Mesenchymal stem cell (in vitro differentiated cells and primary cell): ENCODE results near the gene SLC2A1.

Source experiments
- DNase-seq: peaks from one replicate; pipeline ENCODE4 v3.0.0-alpha.2; 2013
- H2AFZ ChIP-seq: one replicate; pipeline ENCODE4 v1.6.1; 2013; ENCODE audit warnings: low read depth, mild to moderate bottlenecking, control low read depth, inconsistent platforms, low read length, moderate library complexity
- H2AK5ac ChIP-seq: 2 replicates; pipeline ENCODE4 v1.6.1; 2013; ENCODE audit warnings: low read length, moderate library complexity, mild to moderate bottlenecking, inconsistent platforms; ENCODE audit not compliant: severe bottlenecking
- H2BK120ac ChIP-seq: one replicate; pipeline ENCODE4 v1.6.1; 2013; ENCODE audit warnings: low read depth, mild to moderate bottlenecking, inconsistent platforms, low read length, moderate library complexity
- H2BK12ac ChIP-seq, 2 experiments: one replicate each; pipeline ENCODE4 v1.6.1; 2013; ENCODE audit warnings: inconsistent platforms in 2 of 2, low read length in 2 of 2, mild to moderate bottlenecking in 2 of 2, moderate library complexity in 2 of 2, control low read depth in 1 of 2
- H2BK15ac ChIP-seq: one replicate; pipeline ENCODE4 v1.6.1; 2013; ENCODE audit warnings: mild to moderate bottlenecking, low read depth, inconsistent platforms; ENCODE audit not compliant: poor library complexity, severe bottlenecking
- H2BK5ac ChIP-seq: 2 replicates; pipeline ENCODE4 v1.6.1; 2013; ENCODE audit warnings: low read depth, mild to moderate bottlenecking, low read length, control low read depth, inconsistent platforms; ENCODE audit not compliant: poor library complexity, severe bottlenecking
- H3K14ac ChIP-seq, 2 experiments: one replicate each; pipeline ENCODE4 v1.6.1; 2013; ENCODE audit warnings: inconsistent platforms in 2 of 2, low read length in 2 of 2, control low read depth in 1 of 2, mild to moderate bottlenecking in 1 of 2, moderate library complexity in 1 of 2
- H3K18ac ChIP-seq, 2 experiments: one replicate each; pipeline ENCODE4 v1.6.1; 2013; ENCODE audit warnings: inconsistent platforms in 2 of 2, low read length in 2 of 2, control low read depth in 1 of 2, low read depth in 1 of 2, mild to moderate bottlenecking in 1 of 2
- H3K23ac ChIP-seq, 2 experiments: one replicate each; pipeline ENCODE4 v1.6.1; 2013; ENCODE audit warnings: inconsistent platforms in 2 of 2, low read length in 2 of 2, mild to moderate bottlenecking in 2 of 2, moderate library complexity in 2 of 2, control low read depth in 1 of 2
- H3K27ac ChIP-seq: 2 replicates; pipeline ENCODE4 v1.5.1; 2013; ENCODE audit warnings: mild to moderate bottlenecking, moderate library complexity, low read length, control low read depth, inconsistent platforms; ENCODE audit not compliant: poor library complexity, severe bottlenecking
- H3K27me3 ChIP-seq, 2 experiments: 2 replicates each; pipeline versions ENCODE4 v1.6.1 to v1.7.0; 2013; ENCODE audit warnings: low read length in 2 of 2, mild to moderate bottlenecking in 2 of 2, moderate library complexity in 2 of 2, control low read depth in 1 of 2, inconsistent platforms in 1 of 2; ENCODE audit not compliant: control insufficient read depth in 1 of 2, insufficient read depth in 1 of 2
- H3K36me3 ChIP-seq, 2 experiments: 2 replicates each; pipeline versions ENCODE4 v1.6.1 to v1.7.0; 2013; ENCODE audit warnings: low read length in 2 of 2, control low read depth in 1 of 2, inconsistent platforms in 1 of 2, low read depth in 1 of 2, mild to moderate bottlenecking in 1 of 2; ENCODE audit not compliant: insufficient read depth in 2 of 2, control insufficient read depth in 1 of 2
- H3K4ac ChIP-seq, 2 experiments: one replicate each; pipeline ENCODE4 v1.6.1; 2013; ENCODE audit warnings: inconsistent platforms in 2 of 2, low read length in 2 of 2, mild to moderate bottlenecking in 2 of 2, moderate library complexity in 2 of 2, control low read depth in 1 of 2, low read depth in 1 of 2
- H3K4me1 ChIP-seq: 2 replicates; pipeline ENCODE4 v1.6.1; 2013; ENCODE audit warnings: low read depth, low read length, control low read depth; ENCODE audit not compliant: control insufficient read depth, insufficient read depth
- H3K4me2 ChIP-seq: 2 replicates; pipeline ENCODE4 v1.6.1; 2013; ENCODE audit warnings: low read length, mild to moderate bottlenecking, inconsistent platforms; ENCODE audit not compliant: poor library complexity, severe bottlenecking
- H3K4me3 ChIP-seq, 2 experiments: 2 replicates each; pipeline versions ENCODE4 v1.5.1 to v1.7.0; 2013; ENCODE audit warnings: low read length in 2 of 2, mild to moderate bottlenecking in 2 of 2, control low read depth in 1 of 2, low read depth in 1 of 2; ENCODE audit not compliant: insufficient read depth in 1 of 2
- H3K79me1 ChIP-seq: replicated peaks from 2 replicates; pipeline ENCODE4 v1.6.1; 2013; ENCODE audit warnings: mild to moderate bottlenecking, control low read depth, low read length, inconsistent platforms; ENCODE audit not compliant: poor library complexity, severe bottlenecking
- H3K9ac ChIP-seq: 2 replicates; pipeline ENCODE4 v1.7.0; 2013; ENCODE audit warnings: mild to moderate bottlenecking, low read length, moderate library complexity
- H3K9me3 ChIP-seq: 2 replicates; pipeline ENCODE4 v1.7.0; 2013; ENCODE audit warnings: mild to moderate bottlenecking, low read length; ENCODE audit not compliant: control insufficient read depth
- H4K8ac ChIP-seq: one replicate; pipeline ENCODE4 v1.6.1; 2013; ENCODE audit warnings: inconsistent platforms, mild to moderate bottlenecking, low read length, moderate library complexity
- H4K91ac ChIP-seq: one replicate; pipeline ENCODE4 v1.6.1; 2013; ENCODE audit warnings: mild to moderate bottlenecking, low read length, inconsistent platforms
- WGBS: methylation state at CpG from one replicate; pipeline ENCODE4 v1.1.7; 2013; ENCODE audit warnings: mixed read lengths; 5-methylcytosine and 5-hydroxymethylcytosine counted together

Gene SLC2A1

GRCh38 chr1:42946120-42946898 lies 12.4 kb downstream of the SLC2A1 start:
- H2BK120ac ChIP-seq, result peak overlapping the region; percentile 27
- H3K4me1 ChIP-seq, result peaks cover 64% of the 10 kb centered on the region
- H3K9ac ChIP-seq, result no peak overlapping the region
- H2AK5ac ChIP-seq, result peak overlapping the region; percentile 72
- 80% methylated on average over 10 of the region's 10 CpGs for WGBS
- H3K79me1 ChIP-seq, result peaks cover 8% of the 10 kb centered on the region
- no peak overlapping the region for H3K4me2 ChIP-seq
- H2BK12ac ChIP-seq, result peak overlapping the region; percentile 28 to 88
- no peak overlapping the region for H3K4me3 ChIP-seq
- no peak overlapping the region for H2BK5ac ChIP-seq
- no peak overlapping the region for H3K23ac ChIP-seq
- H4K91ac ChIP-seq, result peak overlapping the region; percentile 57
- no peak overlapping the region for H2AFZ ChIP-seq
- peak overlapping the region; percentile 43 for H4K8ac ChIP-seq
- H3K27me3 ChIP-seq, result no peaks in the 10 kb centered on the region
- no peak overlapping the region for H3K27ac ChIP-seq
- H3K36me3 ChIP-seq, result peaks cover 0 to 53% of the 10 kb centered on the region in 2 experiments
- no peak for DNase-seq
- H3K18ac ChIP-seq, result peak overlapping the region in 1 of 2 experiments; percentile 35
- peak overlapping the region; percentile 46 for H2BK15ac ChIP-seq
- no peaks in the 10 kb centered on the region for H3K9me3 ChIP-seq
- peak overlapping the region; percentile 24 to 46 for H3K4ac ChIP-seq
- H3K14ac ChIP-seq, result no peak overlapping the region

- no peak overlapping the region for H3K4me3 ChIP-seq
- H2BK15ac ChIP-seq, result no peak overlapping the region
- peaks cover 9% of the 10 kb centered on the region for H3K79me1 ChIP-seq
- no peak overlapping the region for H2AK5ac ChIP-seq
- no peak overlapping the region for H2BK12ac ChIP-seq
- no peaks in the 10 kb centered on the region for H3K27me3 ChIP-seq
- H2BK5ac ChIP-seq, result no peak overlapping the region
- no peak overlapping the region for H3K27ac ChIP-seq
- WGBS, result 96% methylated on average over 6 of the region's 6 CpGs
- peak overlapping the region; percentile 69 for H4K8ac ChIP-seq
- DNase-seq, result no peak
- H3K4me1 ChIP-seq, result peaks cover 67% of the 10 kb centered on the region
- peaks cover 0 to 54% of the 10 kb centered on the region in 2 experiments for H3K36me3 ChIP-seq
- no peak overlapping the region for H3K18ac ChIP-seq
- no peak overlapping the region for H2AFZ ChIP-seq
- H3K9ac ChIP-seq, result no peak overlapping the region
- no peak overlapping the region for H3K23ac ChIP-seq
- H2BK120ac ChIP-seq, result no peak overlapping the region
- H3K14ac ChIP-seq, result no peak overlapping the region
- H4K91ac ChIP-seq, result no peak overlapping the region
- no peaks in the 10 kb centered on the region for H3K9me3 ChIP-seq
- no peak overlapping the region for H3K4ac ChIP-seq
- no peak overlapping the region for H3K4me2 ChIP-seq
These were observed 13.5 kb downstream of the SLC2A1 start for GRCh38 chr1:42945164-42945563.

- 87% methylated on average over 9 of the region's 9 CpGs for WGBS
These were observed 14.3 kb downstream of the SLC2A1 start for GRCh38 chr1:42944246-42944928.

GRCh38 chr1:42943728-42944127 lies 14.9 kb downstream of the SLC2A1 start:
- peak overlapping the region; percentile 29 for H4K91ac ChIP-seq
- peaks cover 16% of the 10 kb centered on the region for H3K79me1 ChIP-seq
- H2AFZ ChIP-seq, result no peak overlapping the region
- H3K4me1 ChIP-seq, result peaks cover 65% of the 10 kb centered on the region
- H2BK5ac ChIP-seq, result no peak overlapping the region
- H3K27me3 ChIP-seq, result no peaks in the 10 kb centered on the region
- DNase-seq, result no peak
- peaks cover 0 to 63% of the 10 kb centered on the region in 2 experiments for H3K36me3 ChIP-seq
- no peak overlapping the region for H3K4me3 ChIP-seq
- no peak overlapping the region for H3K4me2 ChIP-seq
- H2AK5ac ChIP-seq, result peak overlapping the region; percentile 8
- no peak overlapping the region for H2BK15ac ChIP-seq
- H3K23ac ChIP-seq, result no peak overlapping the region
- no peak overlapping the region for H3K14ac ChIP-seq
- no peak overlapping the region for H3K18ac ChIP-seq
- H3K9ac ChIP-seq, result no peak overlapping the region
- 94% methylated on average over 4 of the region's 6 CpGs for WGBS
- H4K8ac ChIP-seq, result no peak overlapping the region
- peak overlapping the region in 1 of 2 experiments; percentile 59 for H2BK12ac ChIP-seq
- H3K9me3 ChIP-seq, result no peaks in the 10 kb centered on the region
- peak overlapping the region; percentile 87 for H3K27ac ChIP-seq
- no peak overlapping the region for H2BK120ac ChIP-seq
- H3K4ac ChIP-seq, result no peak overlapping the region

More at GRCh38 chr1:42944246-42944928, 14.3 kb downstream of the SLC2A1 start:
- H4K91ac ChIP-seq, result peak overlapping the region; percentile 43
- DNase-seq, result no peak
- H2AFZ ChIP-seq, result no peak overlapping the region
- no peak overlapping the region for H3K23ac ChIP-seq
- no peak overlapping the region for H3K4me2 ChIP-seq
- H3K79me1 ChIP-seq, result peaks cover 11% of the 10 kb centered on the region
- H3K9me3 ChIP-seq, result no peaks in the 10 kb centered on the region
- peak overlapping the region; percentile 0 for H4K8ac ChIP-seq
- peaks cover 0 to 59% of the 10 kb centered on the region in 2 experiments for H3K36me3 ChIP-seq
- no peak overlapping the region for H3K14ac ChIP-seq
- H2BK12ac ChIP-seq, result peak overlapping the region; percentile 31 to 45
- H3K18ac ChIP-seq, result no peak overlapping the region
- H2BK120ac ChIP-seq, result peak overlapping the region; percentile 9
- H2BK15ac ChIP-seq, result no peak overlapping the region
- H3K27me3 ChIP-seq, result no peaks in the 10 kb centered on the region
- H2AK5ac ChIP-seq, result peak overlapping the region; percentile 45
- H3K9ac ChIP-seq, result no peak overlapping the region
- peak overlapping the region in 1 of 2 experiments; percentile 37 for H3K4ac ChIP-seq
- no peak overlapping the region for H2BK5ac ChIP-seq
- H3K4me1 ChIP-seq, result peaks cover 65% of the 10 kb centered on the region
- H3K27ac ChIP-seq, result peak overlapping the region; percentile 87
- no peak overlapping the region for H3K4me3 ChIP-seq
